WERI-Rb-1 (cell line): ENCODE measurements around the gene NUFIP2.

Source experiments
- DNase-seq: peaks from one replicate; pipeline ENCODE4 v3.0.0-alpha.2; 2020
- H3K27ac ChIP-seq: fragments of 250-450 bp; sonication (Bioruptor Pico); 2 replicates; pipeline ENCODE4 v1.5.1; 2020; ENCODE audit warnings: mild to moderate bottlenecking, moderate library complexity
- H3K27me3 ChIP-seq: fragments of 250-450 bp; sonication (Bioruptor Pico); 2 replicates; pipeline ENCODE4 v1.5.1; 2021; ENCODE audit warnings: mild to moderate bottlenecking, low read depth, moderate library complexity; ENCODE audit not compliant: insufficient read depth, severe bottlenecking
- H3K36me3 ChIP-seq: fragments of 250-450 bp; sonication (Bioruptor Pico); 2 replicates; pipeline ENCODE4 v1.5.1; 2020; ENCODE audit warnings: mild to moderate bottlenecking, moderate library complexity
- H3K4me3 ChIP-seq: 2 replicates; pipeline ENCODE4 v1.5.1; 2011; ENCODE audit warnings: low read depth, mild to moderate bottlenecking, control low read depth, low read length
- H3K9me3 ChIP-seq: fragments of 250-450 bp; sonication (Bioruptor Pico); 2 replicates; pipeline ENCODE4 v1.5.1; 2021; ENCODE audit warnings: mild to moderate bottlenecking, moderate library complexity; ENCODE audit not compliant: severe bottlenecking
- CTCF ChIP-seq: IDR thresholded peaks from 2 replicates; pipeline ENCODE4 v1.5.1; 2011; ENCODE audit warnings: low read depth, mild to moderate bottlenecking, control low read depth, inconsistent platforms, low read length

NUFIP2 gene

DNA sequence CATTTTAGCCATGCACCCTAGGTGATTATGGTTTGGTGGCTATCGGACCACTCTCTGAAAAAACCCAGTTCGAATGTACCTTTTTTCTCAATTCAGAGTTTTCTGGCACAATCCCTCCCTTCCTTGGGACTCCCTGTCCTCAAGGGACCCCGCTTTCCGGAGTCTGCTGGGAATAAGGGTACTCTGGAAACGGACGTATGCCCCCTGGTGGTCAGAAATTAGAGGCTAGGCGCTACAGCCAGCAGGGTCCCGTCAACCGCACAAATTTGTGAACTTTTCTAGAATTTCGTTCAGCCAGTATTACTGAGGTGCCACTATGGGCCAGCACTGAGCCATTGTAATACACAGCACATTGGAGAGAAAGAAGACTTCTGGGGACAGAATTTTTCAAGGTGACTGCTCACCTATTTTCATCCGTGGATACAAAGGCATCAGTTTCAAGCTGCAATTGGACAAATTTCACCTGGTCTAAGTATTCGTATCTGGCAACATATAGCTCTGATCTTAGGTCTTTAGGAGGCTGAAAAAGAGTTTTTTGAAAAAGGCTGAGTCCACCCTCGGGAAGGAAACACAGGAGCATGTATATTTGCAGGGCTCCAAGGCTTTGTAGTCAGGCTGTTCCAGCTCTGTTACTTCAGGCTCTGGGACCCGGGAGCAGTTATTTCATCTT lies 74.4 kb downstream of the NUFIP2 start:
- no peak overlapping the region for H3K4me3 ChIP-seq
- H3K27ac ChIP-seq = no peak overlapping the region
- H3K9me3 ChIP-seq = no peaks in the 10 kb centered on the region
- DNase-seq = peak; percentile 84
- TF ChIP-seq CTCF = peak; percentile 79
- H3K36me3 ChIP-seq = no peaks in the 10 kb centered on the region
- no peaks in the 10 kb centered on the region for H3K27me3 ChIP-seq

DNA sequence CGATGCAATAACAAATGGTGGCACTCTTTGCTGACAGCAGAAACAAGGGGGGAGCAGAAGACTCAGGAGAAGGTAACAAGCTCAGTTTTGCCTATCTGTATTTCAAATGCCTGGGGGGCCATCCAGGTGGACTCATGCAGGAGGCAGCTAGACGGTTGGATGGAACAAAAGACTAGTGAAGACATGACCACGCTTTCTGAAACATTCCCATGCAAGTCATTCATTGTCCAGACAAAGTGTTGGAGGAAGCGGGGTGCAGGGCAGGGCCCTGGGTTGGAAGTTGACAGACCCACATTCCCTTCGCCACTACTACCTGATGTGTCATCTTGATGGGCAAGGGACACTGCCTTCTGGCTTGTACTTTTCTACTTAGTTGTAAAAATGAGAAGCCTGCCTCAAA lies 77.1 kb downstream of the NUFIP2 start:
- no peak for DNase-seq
- H3K27ac ChIP-seq = no peak overlapping the region
- TF ChIP-seq CTCF = no peak
- no peaks in the 10 kb centered on the region for H3K36me3 ChIP-seq
- H3K9me3 ChIP-seq = no peaks in the 10 kb centered on the region
- no peak overlapping the region for H3K4me3 ChIP-seq
- H3K27me3 ChIP-seq = no peaks in the 10 kb centered on the region

DNA sequence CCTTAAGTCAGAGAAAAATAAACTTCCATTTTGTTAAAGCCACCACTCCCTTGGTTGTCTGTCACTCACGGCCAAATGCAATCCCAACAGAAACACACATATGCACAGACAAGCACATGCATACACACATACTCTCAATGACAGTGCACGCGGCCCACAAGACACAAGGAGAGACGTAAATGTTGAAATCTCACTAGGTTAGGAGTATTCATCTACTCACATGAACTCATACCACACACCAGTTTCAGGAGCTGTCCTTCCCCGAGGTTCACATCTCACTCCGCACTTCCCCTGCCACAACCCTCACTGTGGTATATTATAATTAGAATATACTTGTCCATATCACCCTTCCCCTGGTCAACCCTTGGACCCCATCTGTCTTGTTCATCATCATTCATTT lies 77.8 kb downstream of the NUFIP2 start:
- Histone ChIP-seq H3K27me3 (no peaks in the 10 kb centered on the region), H3K4me3 (no peak overlapping the region), H3K9me3 (no peaks in the 10 kb centered on the region), H3K27ac (no peak overlapping the region), H3K36me3 (no peaks in the 10 kb centered on the region)
- DNase-seq = no peak
- no peak for TF ChIP-seq CTCF

DNA sequence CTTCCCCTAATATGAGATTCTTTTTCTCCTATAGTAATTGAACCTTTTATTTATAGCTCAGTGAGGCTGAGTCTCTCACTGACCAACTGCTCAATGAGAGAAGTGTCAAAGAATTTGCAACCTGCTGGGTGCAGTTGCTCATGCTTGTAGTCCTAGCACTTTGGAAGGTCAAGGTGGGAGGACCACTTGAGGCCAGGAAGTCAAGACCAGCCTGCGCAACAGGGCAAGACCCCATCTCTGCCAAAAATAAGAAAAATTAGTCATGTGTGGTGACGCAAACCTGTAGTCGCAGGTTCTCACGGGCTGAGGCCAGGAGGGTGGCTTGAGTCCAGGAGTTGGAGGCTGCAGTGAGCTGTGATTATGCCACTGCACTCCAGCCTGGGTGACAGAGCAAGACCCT lies 78.2 kb downstream of the NUFIP2 start:
- H3K27me3 ChIP-seq = no peaks in the 10 kb centered on the region
- no peak for DNase-seq
- no peak overlapping the region for H3K4me3 ChIP-seq
- no peak for TF ChIP-seq CTCF
- no peak overlapping the region for H3K27ac ChIP-seq
- no peaks in the 10 kb centered on the region for H3K9me3 ChIP-seq
- H3K36me3 ChIP-seq = no peaks in the 10 kb centered on the region

- Histone ChIP-seq H3K27ac (no peak overlapping the region), H3K4me3 (no peak overlapping the region), H3K27me3 (no peaks in the 10 kb centered on the region), H3K36me3 (no peaks in the 10 kb centered on the region), H3K9me3 (no peaks in the 10 kb centered on the region)
- DNase-seq = no peak
- no peak for TF ChIP-seq CTCF
Measured at GRCh38 chr17:29215174-29215573, 78.8 kb downstream of the NUFIP2 start.
